Parathyroid adenoma (tissue), 2 donors: Measurements from ENCODE around the gene COL26A1.

ENCODE experiments used
- H2AFZ ChIP-seq: fragments of 300-600 bp; sonication (generic); one replicate; pipeline ENCODE4 v1.7.0; 2017; ENCODE audit warnings: antibody characterized with exemption, mild to moderate bottlenecking
- H3K27ac ChIP-seq: fragments of 300-600 bp; sonication (generic); one replicate; pipeline ENCODE4 v1.7.0; 2017
- H3K27me3 ChIP-seq: fragments of 300-600 bp; sonication (generic); one replicate; pipeline ENCODE4 v1.7.0; 2017; ENCODE audit warnings: low read length; ENCODE audit not compliant: control insufficient read depth, insufficient read depth
- H3K36me3 ChIP-seq: fragments of 300-600 bp; sonication (generic); one replicate; pipeline ENCODE4 v1.7.0; 2017; ENCODE audit warnings: low read length; ENCODE audit not compliant: control insufficient read depth, insufficient read depth
- H3K4me1 ChIP-seq: fragments of 300-600 bp; sonication (generic); one replicate; pipeline ENCODE4 v1.7.0; 2017; ENCODE audit warnings: control low read depth
- H3K4me2 ChIP-seq: fragments of 300-600 bp; sonication (generic); one replicate; pipeline ENCODE4 v1.7.0; 2017; ENCODE audit warnings: low read length
- H3K4me3 ChIP-seq: fragments of 300-600 bp; sonication (generic); one replicate; pipeline ENCODE4 v1.7.0; 2017; ENCODE audit warnings: low read depth, low read length
- H3K79me2 ChIP-seq: fragments of 300-600 bp; sonication (generic); one replicate; pipeline ENCODE4 v1.7.0; 2017; ENCODE audit warnings: control low read depth
- H3K9ac ChIP-seq: fragments of 300-600 bp; sonication (generic); one replicate; pipeline ENCODE4 v1.7.0; 2017; ENCODE audit warnings: mild to moderate bottlenecking
- H3K9me3 ChIP-seq: fragments of 300-600 bp; sonication (generic); one replicate; pipeline ENCODE4 v1.7.0; 2017; ENCODE audit warnings: low read length; ENCODE audit not compliant: control insufficient read depth
- TF ChIP-seq, protein P1 (sequence below): fragments of 300-600 bp; sonication (generic); IDR thresholded peaks from one replicate; pipeline ENCODE4 v1.7.0; 2017; ENCODE audit warnings: antibody characterized with exemption, mild to moderate bottlenecking
- donor health status: primary hyperparathyroidism.

COL26A1 gene

DNA sequence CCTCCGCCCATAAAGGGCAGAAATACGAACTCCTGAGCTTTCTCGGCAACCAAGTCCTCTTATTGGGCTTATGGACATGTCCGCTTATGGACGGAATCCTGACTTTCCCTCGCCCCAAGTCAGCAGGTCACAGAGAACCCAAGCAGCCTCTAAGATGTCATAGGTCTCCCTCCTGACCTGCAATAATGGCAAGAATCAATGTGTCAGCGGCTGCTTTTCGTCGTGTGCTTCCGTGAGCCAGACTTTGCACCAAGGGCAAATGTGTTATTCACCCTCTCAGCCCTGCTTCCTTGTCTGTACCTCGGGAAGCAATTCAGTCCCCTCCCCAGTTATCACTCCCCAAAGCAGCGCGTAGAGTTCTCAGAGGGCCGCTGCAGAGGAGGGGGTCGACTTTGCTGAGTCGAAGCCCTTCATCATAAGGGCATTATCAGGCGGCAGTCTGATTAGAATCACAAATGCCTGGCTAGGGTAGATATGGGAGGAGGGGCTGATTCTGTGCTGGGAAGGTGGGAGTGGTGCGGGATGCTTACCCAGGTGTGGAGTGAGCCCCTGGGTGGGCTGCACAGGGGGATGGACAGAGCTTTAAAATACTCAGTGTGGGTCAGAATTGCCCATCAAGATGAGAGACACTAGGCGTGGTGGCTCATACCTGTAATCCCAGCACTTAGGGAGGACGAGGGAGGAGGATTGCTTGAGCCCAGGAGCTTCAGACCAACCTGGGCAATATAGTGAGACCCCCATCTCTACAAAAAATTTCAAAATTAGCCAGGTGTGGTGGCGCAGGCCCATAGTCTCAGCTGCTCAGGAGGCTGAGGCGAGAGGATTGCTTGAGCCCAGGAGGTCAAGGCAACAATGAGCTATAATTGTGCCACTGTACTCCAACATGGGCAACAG lies 36.0 kb downstream of the COL26A1 start:
- H3K36me3 ChIP-seq: no peaks in the 10 kb centered on the region
- TF ChIP-seq, protein P1, sequence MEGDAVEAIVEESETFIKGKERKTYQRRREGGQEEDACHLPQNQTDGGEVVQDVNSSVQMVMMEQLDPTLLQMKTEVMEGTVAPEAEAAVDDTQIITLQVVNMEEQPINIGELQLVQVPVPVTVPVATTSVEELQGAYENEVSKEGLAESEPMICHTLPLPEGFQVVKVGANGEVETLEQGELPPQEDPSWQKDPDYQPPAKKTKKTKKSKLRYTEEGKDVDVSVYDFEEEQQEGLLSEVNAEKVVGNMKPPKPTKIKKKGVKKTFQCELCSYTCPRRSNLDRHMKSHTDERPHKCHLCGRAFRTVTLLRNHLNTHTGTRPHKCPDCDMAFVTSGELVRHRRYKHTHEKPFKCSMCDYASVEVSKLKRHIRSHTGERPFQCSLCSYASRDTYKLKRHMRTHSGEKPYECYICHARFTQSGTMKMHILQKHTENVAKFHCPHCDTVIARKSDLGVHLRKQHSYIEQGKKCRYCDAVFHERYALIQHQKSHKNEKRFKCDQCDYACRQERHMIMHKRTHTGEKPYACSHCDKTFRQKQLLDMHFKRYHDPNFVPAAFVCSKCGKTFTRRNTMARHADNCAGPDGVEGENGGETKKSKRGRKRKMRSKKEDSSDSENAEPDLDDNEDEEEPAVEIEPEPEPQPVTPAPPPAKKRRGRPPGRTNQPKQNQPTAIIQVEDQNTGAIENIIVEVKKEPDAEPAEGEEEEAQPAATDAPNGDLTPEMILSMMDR: no peak

GRCh38 chr7:101399759-101400158 lies 37.1 kb downstream of the COL26A1 start:
- Histone ChIP-seq H3K9me3 (no peaks in the 10 kb centered on the region), H3K9ac (no peak overlapping the region), H3K27me3 (no peaks in the 10 kb centered on the region)

More for the DNA sequence above, 36.0 kb downstream of the COL26A1 start:
- H3K4me2 ChIP-seq: no peak overlapping the region
- H3K4me1 ChIP-seq: peaks cover 4% of the 10 kb centered on the region
- no peaks in the 10 kb centered on the region for H3K9me3 ChIP-seq
- no peaks in the 10 kb centered on the region for H3K27me3 ChIP-seq
- H3K9ac ChIP-seq: no peak overlapping the region
- H3K27ac ChIP-seq: no peak overlapping the region
- no peaks in the 10 kb centered on the region for H3K79me2 ChIP-seq
- no peak overlapping the region for H3K4me3 ChIP-seq
- H2AFZ ChIP-seq: no peak overlapping the region

DNA sequence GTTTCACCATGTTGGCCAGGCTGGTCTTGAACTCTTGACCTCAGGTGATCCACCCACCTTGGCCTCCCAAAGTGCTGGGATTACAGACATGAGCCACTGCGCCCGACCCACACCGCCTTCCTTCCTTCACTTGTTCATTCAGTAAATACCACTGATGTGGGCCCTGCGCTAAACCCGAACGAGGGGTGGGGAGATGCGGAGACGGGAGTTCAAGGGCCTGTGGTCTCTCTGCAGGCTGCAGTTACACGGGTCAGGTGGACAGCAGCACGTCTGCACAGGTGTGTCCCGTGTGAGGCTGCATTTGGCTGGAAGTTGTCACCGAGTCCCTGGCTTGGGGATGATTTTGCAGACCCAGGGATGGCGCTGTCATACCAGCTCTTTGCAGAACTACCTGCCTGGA lies 38.1 kb downstream of the COL26A1 start:
- Histone ChIP-seq H2AFZ (no peak overlapping the region), H3K27me3 (no peaks in the 10 kb centered on the region), H3K4me1 (peaks cover 4% of the 10 kb centered on the region), H3K4me3 (no peak overlapping the region), H3K9me3 (no peaks in the 10 kb centered on the region), H3K9ac (no peak overlapping the region), H3K27ac (no peak overlapping the region), H3K79me2 (no peaks in the 10 kb centered on the region), H3K4me2 (no peak overlapping the region), H3K36me3 (no peaks in the 10 kb centered on the region)
- TF ChIP-seq, protein P1: no peak

More at GRCh38 chr7:101399759-101400158, 37.1 kb downstream of the COL26A1 start:
- peaks cover 4% of the 10 kb centered on the region for H3K4me1 ChIP-seq
- no peaks in the 10 kb centered on the region for H3K36me3 ChIP-seq
- H3K79me2 ChIP-seq: no peaks in the 10 kb centered on the region
- H2AFZ ChIP-seq: no peak overlapping the region
- H3K4me2 ChIP-seq: no peak overlapping the region
- TF ChIP-seq, protein P1: no peak
- no peak overlapping the region for H3K4me3 ChIP-seq
- no peak overlapping the region for H3K27ac ChIP-seq

DNA sequence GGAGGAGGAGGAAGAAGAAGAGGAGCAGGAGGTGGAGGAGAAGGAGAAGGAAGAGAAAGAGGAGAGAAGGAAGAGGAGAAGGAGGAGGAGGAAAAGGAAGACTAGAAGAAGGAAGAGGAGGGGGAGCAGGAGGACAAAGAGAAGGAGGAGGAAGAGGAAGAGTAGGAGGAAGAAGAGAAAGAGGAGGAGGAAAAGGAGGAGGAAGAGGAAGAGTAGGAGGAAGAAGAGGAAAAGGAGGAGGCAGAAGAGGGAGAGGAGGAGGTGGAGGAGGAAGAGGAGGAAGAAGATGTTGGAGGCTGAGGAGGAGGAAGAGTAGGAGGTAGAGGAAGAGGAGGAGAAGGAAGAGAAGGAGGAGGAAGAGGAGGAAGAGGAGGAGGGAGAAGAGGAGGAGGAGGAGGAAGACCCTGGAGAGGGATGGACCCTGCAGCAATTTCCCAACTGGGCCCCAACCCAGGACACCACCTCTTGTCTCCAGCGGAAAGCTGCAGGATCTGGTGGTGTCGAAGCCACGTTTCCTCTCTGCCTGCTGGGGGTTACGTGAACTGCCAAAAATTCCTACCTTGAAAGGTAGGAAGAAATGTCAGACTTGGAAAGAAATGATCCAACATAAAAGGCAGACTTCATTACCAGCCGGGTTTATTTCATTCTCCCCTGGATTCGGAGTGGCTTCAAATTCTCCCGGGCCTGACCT lies 38.9 kb downstream of the COL26A1 start:
- TF ChIP-seq, protein P1: no peak
- Histone ChIP-seq H2AFZ (peak overlapping the region; percentile 30), H3K79me2 (no peaks in the 10 kb centered on the region), H3K9me3 (no peaks in the 10 kb centered on the region), H3K36me3 (no peaks in the 10 kb centered on the region), H3K4me1 (peaks cover 4% of the 10 kb centered on the region), H3K4me2 (peak overlapping the region; percentile 51), H3K27me3 (no peaks in the 10 kb centered on the region), H3K9ac (no peak overlapping the region), H3K27ac (no peak overlapping the region), H3K4me3 (no peak overlapping the region)
